ENCODE results near the gene UBC. TPM values are rescaled to one million over a fixed set of nuclear protein-coding genes. Genes with fewer than 3 reads are reported as not detected.

Gene UBC
- total and polyA plus RNA-seq, 9 of the 15 experiments (the other 6 are each of a cell fraction or from before 2014, with no cell fraction given) = 533 to 1,153 (median 813) TPM

DNA sequence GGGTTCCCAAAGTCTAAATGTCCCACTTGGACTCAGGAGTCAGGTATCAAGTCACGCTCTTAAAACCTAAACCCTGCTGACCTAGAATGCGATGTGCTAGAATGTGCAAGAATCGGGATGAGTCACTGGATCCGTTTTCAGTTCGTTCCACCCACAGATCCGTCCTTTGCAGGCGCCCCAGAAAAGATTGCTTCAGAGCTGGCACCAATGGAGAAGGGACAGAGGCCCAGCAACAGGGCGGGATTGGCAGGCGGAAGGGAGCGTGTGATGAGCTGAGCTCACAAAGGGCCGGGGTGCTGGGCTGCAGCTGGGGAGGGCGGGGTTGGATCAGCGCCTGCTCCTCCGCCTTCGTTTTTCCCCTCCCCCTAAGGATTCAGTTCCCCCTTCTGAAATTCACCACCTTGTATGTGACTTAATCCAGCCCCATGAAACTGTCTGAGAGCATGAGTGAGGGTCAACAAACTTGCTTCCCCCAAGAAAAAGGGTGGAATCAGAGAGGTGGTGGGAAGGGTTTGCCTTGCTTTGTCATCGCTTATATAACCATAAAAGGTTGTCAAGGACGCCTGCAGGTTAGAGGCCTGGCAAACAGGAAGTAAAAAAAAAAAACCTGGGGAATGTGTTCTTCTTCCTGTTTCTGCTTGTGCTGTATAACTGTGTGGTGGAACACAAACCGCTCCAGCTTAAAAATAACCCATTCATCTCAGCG is 2.8 kb upstream of the UBC start (continued):
- TF ChIP-seq, protein P1, sequence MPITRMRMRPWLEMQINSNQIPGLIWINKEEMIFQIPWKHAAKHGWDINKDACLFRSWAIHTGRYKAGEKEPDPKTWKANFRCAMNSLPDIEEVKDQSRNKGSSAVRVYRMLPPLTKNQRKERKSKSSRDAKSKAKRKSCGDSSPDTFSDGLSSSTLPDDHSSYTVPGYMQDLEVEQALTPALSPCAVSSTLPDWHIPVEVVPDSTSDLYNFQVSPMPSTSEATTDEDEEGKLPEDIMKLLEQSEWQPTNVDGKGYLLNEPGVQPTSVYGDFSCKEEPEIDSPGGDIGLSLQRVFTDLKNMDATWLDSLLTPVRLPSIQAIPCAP (CRISPR knock-in tag; IDR thresholded peaks at IDR 0.05; ENCODE audit: borderline replicate concordance) = no peak
- TF ChIP-seq TCFL5 (CRISPR knock-in tag; conservative IDR thresholded peaks at IDR 0.05) (no peak), ZFP30 (CRISPR knock-in tag; IDR thresholded peaks at IDR 0.05; ENCODE audit: borderline replicate concordance) (no peak), ZNF398 (CRISPR knock-in tag; IDR thresholded peaks at IDR 0.05) (no peak), FOS (IDR thresholded peaks at IDR 0.05; ENCODE audit: extremely low read depth, insufficient read length) (peak; percentile 82), SIN3B (IDR thresholded peaks at IDR 0.05; ENCODE audit: low read depth) (no peak), ZNF609 (CRISPR knock-in tag; IDR thresholded peaks at IDR 0.05; ENCODE audit: borderline replicate concordance) (no peak), NR2F6 (CRISPR knock-in tag; IDR thresholded peaks at IDR 0.05) (no peak), NR2C1 (IDR thresholded peaks at IDR 0.05) (no peak), NR2C1 (tag; IDR thresholded peaks at IDR 0.05) (peak; percentile 88), ZNF696 (CRISPR knock-in tag; conservative IDR thresholded peaks at IDR 0.05) (no peak), HDAC6 (IDR thresholded peaks at IDR 0.05; ENCODE audit: low read depth, low read length) (no peak), DNMT1 (IDR thresholded peaks at IDR 0.05) (no peak), SNRNP70 (optimal IDR thresholded peaks at IDR 0.05; ENCODE audit: low read depth, low read length) (no peak)
- TF ChIP-seq, protein P2, sequence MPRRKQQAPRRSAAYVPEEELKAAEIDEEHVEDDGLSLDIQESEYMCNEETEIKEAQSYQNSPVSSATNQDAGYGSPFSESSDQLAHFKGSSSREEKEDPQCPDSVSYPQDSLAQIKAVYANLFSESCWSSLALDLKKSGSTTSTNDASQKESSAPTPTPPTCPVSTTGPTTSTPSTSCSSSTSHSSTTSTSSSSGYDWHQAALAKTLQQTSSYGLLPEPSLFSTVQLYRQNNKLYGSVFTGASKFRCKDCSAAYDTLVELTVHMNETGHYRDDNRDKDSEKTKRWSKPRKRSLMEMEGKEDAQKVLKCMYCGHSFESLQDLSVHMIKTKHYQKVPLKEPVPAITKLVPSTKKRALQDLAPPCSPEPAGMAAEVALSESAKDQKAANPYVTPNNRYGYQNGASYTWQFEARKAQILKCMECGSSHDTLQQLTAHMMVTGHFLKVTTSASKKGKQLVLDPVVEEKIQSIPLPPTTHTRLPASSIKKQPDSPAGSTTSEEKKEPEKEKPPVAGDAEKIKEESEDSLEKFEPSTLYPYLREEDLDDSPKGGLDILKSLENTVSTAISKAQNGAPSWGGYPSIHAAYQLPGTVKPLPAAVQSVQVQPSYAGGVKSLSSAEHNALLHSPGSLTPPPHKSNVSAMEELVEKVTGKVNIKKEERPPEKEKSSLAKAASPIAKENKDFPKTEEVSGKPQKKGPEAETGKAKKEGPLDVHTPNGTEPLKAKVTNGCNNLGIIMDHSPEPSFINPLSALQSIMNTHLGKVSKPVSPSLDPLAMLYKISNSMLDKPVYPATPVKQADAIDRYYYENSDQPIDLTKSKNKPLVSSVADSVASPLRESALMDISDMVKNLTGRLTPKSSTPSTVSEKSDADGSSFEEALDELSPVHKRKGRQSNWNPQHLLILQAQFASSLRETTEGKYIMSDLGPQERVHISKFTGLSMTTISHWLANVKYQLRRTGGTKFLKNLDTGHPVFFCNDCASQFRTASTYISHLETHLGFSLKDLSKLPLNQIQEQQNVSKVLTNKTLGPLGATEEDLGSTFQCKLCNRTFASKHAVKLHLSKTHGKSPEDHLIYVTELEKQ (CRISPR knock-in tag; IDR thresholded peaks at IDR 0.05) = no peak

All from K562 (cell line).